ENCODE data around the gene CDH10. TPM values are rescaled to one million over a fixed set of nuclear protein-coding genes. Genes with fewer than 3 reads are reported as not detected.

CDH10 gene
- total and polyA plus RNA-seq, 2 of the 13 experiments (the other 11 are each of a cell fraction or from before 2014, with no cell fraction given), result 0.01 to 0.04 TPM

- ChIA-PET CTCF (ENCODE audit: low intra/inter-chr PET ratio, low total read pairs) (no interaction called here), POLR2A (no interaction called here)
- intact Hi-C loops (cut with micrococcal nuclease; ENCODE audit: unreplicated experiment), result no loop called here
- no peak overlapping the region for H2AFZ ChIP-seq (ENCODE audit: low read length)
- DNase-seq (ENCODE audit: low spot score), result no peak
- no peak overlapping the region for H3K9ac ChIP-seq (ENCODE audit: insufficient read depth, low read depth, low read length)
- no peaks in the 10 kb centered on the region for H3K9me3 ChIP-seq (ENCODE audit: low read length)
- H3K79me2 ChIP-seq (ENCODE audit: insufficient read depth, low read length), result no peaks in the 10 kb centered on the region
- no peaks in the 10 kb centered on the region for H3K36me3 ChIP-seq (replicated peaks in 1 of 2; ENCODE audit: control insufficient read depth in 1 of 2, insufficient read depth in 2 of 2, low read length in 2 of 2)
- H4K20me1 ChIP-seq (ENCODE audit: insufficient read depth, low read length), result no peaks in the 10 kb centered on the region
- no TSS peak for BruUV-seq (replicated peaks)
- in situ Hi-C loops (cut with HindIII; ENCODE audit: extremely low pct_ligation_motif_present, low pct_unique_long_range_greater_than_20kb), result no loop called here
- no peak for ATAC-seq
- no peak for TF ChIP-seq THYN1 (CRISPR knock-in tag; IDR thresholded peaks at IDR 0.05; ENCODE audit: borderline replicate concordance, low read depth)
- TF ChIP-seq ZNF749 (CRISPR knock-in tag; IDR thresholded peaks at IDR 0.05; ENCODE audit: borderline replicate concordance), result no peak
- TF ChIP-seq LRRFIP1 (CRISPR knock-in tag; conservative IDR thresholded peaks at IDR 0.05), result no peak
- TF ChIP-seq ZSCAN12 (CRISPR knock-in tag; IDR thresholded peaks at IDR 0.05), result no peak
- TF ChIP-seq ZNF800 (CRISPR knock-in tag; IDR thresholded peaks at IDR 0.05), result no peak
- TF ChIP-seq, protein P1, sequence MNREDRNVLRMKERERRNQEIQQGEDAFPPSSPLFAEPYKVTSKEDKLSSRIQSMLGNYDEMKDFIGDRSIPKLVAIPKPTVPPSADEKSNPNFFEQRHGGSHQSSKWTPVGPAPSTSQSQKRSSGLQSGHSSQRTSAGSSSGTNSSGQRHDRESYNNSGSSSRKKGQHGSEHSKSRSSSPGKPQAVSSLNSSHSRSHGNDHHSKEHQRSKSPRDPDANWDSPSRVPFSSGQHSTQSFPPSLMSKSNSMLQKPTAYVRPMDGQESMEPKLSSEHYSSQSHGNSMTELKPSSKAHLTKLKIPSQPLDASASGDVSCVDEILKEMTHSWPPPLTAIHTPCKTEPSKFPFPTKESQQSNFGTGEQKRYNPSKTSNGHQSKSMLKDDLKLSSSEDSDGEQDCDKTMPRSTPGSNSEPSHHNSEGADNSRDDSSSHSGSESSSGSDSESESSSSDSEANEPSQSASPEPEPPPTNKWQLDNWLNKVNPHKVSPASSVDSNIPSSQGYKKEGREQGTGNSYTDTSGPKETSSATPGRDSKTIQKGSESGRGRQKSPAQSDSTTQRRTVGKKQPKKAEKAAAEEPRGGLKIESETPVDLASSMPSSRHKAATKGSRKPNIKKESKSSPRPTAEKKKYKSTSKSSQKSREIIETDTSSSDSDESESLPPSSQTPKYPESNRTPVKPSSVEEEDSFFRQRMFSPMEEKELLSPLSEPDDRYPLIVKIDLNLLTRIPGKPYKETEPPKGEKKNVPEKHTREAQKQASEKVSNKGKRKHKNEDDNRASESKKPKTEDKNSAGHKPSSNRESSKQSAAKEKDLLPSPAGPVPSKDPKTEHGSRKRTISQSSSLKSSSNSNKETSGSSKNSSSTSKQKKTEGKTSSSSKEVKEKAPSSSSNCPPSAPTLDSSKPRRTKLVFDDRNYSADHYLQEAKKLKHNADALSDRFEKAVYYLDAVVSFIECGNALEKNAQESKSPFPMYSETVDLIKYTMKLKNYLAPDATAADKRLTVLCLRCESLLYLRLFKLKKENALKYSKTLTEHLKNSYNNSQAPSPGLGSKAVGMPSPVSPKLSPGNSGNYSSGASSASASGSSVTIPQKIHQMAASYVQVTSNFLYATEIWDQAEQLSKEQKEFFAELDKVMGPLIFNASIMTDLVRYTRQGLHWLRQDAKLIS (CRISPR knock-in tag; IDR thresholded peaks at IDR 0.05), result no peak
- no peak for TF ChIP-seq DPF2 (CRISPR knock-in tag; IDR thresholded peaks at IDR 0.05; ENCODE audit: borderline replicate concordance, low read depth)
- TF ChIP-seq HBP1 (CRISPR knock-in tag; IDR thresholded peaks at IDR 0.05; ENCODE audit: low read depth), result no peak
- no peak for TF ChIP-seq GTF3A (CRISPR knock-in tag; conservative IDR thresholded peaks at IDR 0.05)
- no peak for TF ChIP-seq HOXA5 (CRISPR knock-in tag; IDR thresholded peaks at IDR 0.05)
- TF ChIP-seq ZEB1 (IDR thresholded peaks at IDR 0.05; ENCODE audit: insufficient replicate concordance, low read depth), result no peak
- TF ChIP-seq RCOR2 (CRISPR knock-in tag; IDR thresholded peaks at IDR 0.05), result no peak
- no peak for TF ChIP-seq RARG (CRISPR knock-in tag; IDR thresholded peaks at IDR 0.05; ENCODE audit: low read depth)
- TF ChIP-seq BRCA1 (CRISPR knock-in tag; IDR thresholded peaks at IDR 0.05), result no peak
- TF ChIP-seq ZFP37 (CRISPR knock-in tag; IDR thresholded peaks at IDR 0.05; ENCODE audit: borderline replicate concordance), result no peak
- H3K4me1 ChIP-seq (ENCODE audit: insufficient read depth, low read length), result no peaks in the 10 kb centered on the region
- H3K4me3 ChIP-seq (replicated peaks in 1 of 3; ENCODE audit: insufficient read depth in 1 of 3, low read depth in 2 of 3, low read length in 3 of 3), result no peak overlapping the region
- WGBS (ENCODE audit: low lambda C conversion rate), result 34% methylated on average over 4 of the region's 4 CpGs
- H3K27me3 ChIP-seq (ENCODE audit: control insufficient read depth in 1 of 2, insufficient read depth in 2 of 2, low read length in 2 of 2), result no peaks in the 10 kb centered on the region
- no peak overlapping the region for H3K27ac ChIP-seq (ENCODE audit: extremely low read length, insufficient read depth, low read length)
- H3K4me2 ChIP-seq (ENCODE audit: low read depth, low read length), result no peak overlapping the region
- FAIRE-seq, result no peak
Observed at GRCh38 chr5:24585751-24586150, 59.0 kb downstream of the CDH10 start.

Measured in HepG2 (cell line).